GM10248 (cell line): ENCODE data around the gene PRSS12.
A peak's percentile ranks its signal among the peaks of the same experiment; 100 is the strongest.
"Not testable (repeated sequence)": the region's sequence is repeated elsewhere in the genome, so short reads cannot be mapped to it uniquely, and the experiment has no call there.

ENCODE experiments used
- CTCF ChIA-PET: fragments of 300-600 bp; sonication (Branson Sonifier 250); formaldehyde crosslinking; extraction: SDS; loops from one replicate; lab custom pipeline; 2021; ENCODE audit warnings: antibody characterized with exemption; lab: Yijun Ruan, JAX
- POLR2A ChIA-PET: fragments of 350-650 bp; sonication (Branson Sonifier 250); formaldehyde crosslinking; extraction: SDS; loops from one replicate; lab custom pipeline; 2020; ENCODE audit warnings: antibody characterized with exemption; lab: Yijun Ruan, JAX
- DNase-seq: peaks from one replicate; pipeline ENCODE4 v3.0.0; 2012; ENCODE audit errors: extremely low spot score
- CTCF ChIP-seq: IDR thresholded peaks from 2 replicates; pipeline ENCODE4 v1.5.1; 2012; ENCODE audit warnings: mild to moderate bottlenecking, low read depth; ENCODE audit errors: extremely low read depth, missing control alignments, control extremely low read depth

Gene PRSS12

GRCh38 chr4:118270492-118270891, 82.3 kb downstream of the PRSS12 start:
- DNase-seq, result peak; percentile 30
- ChIA-PET CTCF (interaction anchor here (0.6 to 3.2 kb wide), 14 partner anchors 9 to 1912 kb away, joined by 3 to 13 read pairs (median 3); partner anchors contain the start of gene PRSS12), POLR2A (no interaction called here)
- peak; percentile 61 for TF ChIP-seq CTCF

GRCh38 chr4:118268780-118269179, 84.0 kb downstream of the PRSS12 start:
- ChIA-PET CTCF (no interaction called here), POLR2A (no interaction called here)
- DNase-seq, result no peak
- no peak for TF ChIP-seq CTCF

GRCh38 chr4:118266145-118266496, 86.7 kb downstream of the PRSS12 start:
- CTCF ChIA-PET, result interaction anchor here (1.3 kb wide), 2 partner anchors 87 to 188 kb away, joined by 4 read pairs; partner anchors contain the start of gene PRSS12
- POLR2A ChIA-PET, DNase-seq: not testable (repeated sequence)

GRCh38 chr4:118265312-118266144, 87.3 kb downstream of the PRSS12 start:
- POLR2A ChIA-PET, result no interaction called here
- no peak for DNase-seq
- no peak for TF ChIP-seq CTCF
- CTCF ChIA-PET, result interaction anchor here (1.3 kb wide), 2 partner anchors 88 to 188 kb away, joined by 4 read pairs; partner anchors contain the start of gene PRSS12

- POLR2A ChIA-PET, result no interaction called here
- CTCF ChIA-PET, result interaction anchor here (1.2 kb wide), 1 partner anchor 39 kb away, joined by 3 read pairs; no protein-coding TSS in a partner anchor
- TF ChIP-seq CTCF, result no peak
- DNase-seq, result no peak
Observed at GRCh38 chr4:118264096-118264495, 88.7 kb downstream of the PRSS12 start.

GRCh38 chr4:118260309-118260708, 92.5 kb downstream of the PRSS12 start:
- no peak for DNase-seq
- TF ChIP-seq CTCF, result no peak
- CTCF ChIA-PET, result interaction anchor here (1.3 to 2.6 kb wide), 3 partner anchors 9 to 14 kb away, joined by 3 to 13 read pairs (median 4); no protein-coding TSS in a partner anchor
- POLR2A ChIA-PET, result no interaction called here

GRCh38 chr4:118259111-118259510, 93.7 kb downstream of the PRSS12 start:
- ChIA-PET POLR2A (no interaction called here), CTCF (interaction anchor here (1.0 kb wide), 1 partner anchor 12 kb away, joined by 3 read pairs; no protein-coding TSS in a partner anchor)
- DNase-seq, result no peak
- no peak for TF ChIP-seq CTCF
